Measurements from ENCODE around the gene PCSK6. TPM values are rescaled to one million over a fixed set of nuclear protein-coding genes. Genes with fewer than 3 reads are reported as not detected.

Gene PCSK6
- total RNA-seq, 2 experiments from 2014 or later: 0.28 TPM; not detected in 1

DNA sequence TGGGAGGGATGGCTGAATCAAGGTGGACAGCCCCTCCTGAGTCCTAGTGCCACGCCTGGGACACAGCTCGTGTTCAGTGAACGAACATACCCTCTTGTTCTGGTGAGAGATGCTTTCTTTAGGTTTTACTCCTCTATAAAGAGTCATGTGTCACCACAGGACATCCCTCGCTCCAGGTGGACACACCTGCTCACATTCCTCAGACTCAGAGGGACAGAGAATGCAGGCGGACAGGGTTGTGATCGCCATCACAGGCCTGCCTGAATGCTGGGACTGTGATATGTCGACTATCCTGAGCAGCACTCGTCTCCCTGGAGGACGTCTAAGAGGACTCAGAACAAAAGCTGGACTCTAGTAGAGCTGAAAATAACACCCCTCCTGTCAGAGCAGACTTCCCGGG, 98.1 kb downstream of the PCSK6 start:
- H3K4me3 Mint-ChIP-seq: no peak overlapping the region
- POLR2A ChIA-PET: no interaction called here

DNA sequence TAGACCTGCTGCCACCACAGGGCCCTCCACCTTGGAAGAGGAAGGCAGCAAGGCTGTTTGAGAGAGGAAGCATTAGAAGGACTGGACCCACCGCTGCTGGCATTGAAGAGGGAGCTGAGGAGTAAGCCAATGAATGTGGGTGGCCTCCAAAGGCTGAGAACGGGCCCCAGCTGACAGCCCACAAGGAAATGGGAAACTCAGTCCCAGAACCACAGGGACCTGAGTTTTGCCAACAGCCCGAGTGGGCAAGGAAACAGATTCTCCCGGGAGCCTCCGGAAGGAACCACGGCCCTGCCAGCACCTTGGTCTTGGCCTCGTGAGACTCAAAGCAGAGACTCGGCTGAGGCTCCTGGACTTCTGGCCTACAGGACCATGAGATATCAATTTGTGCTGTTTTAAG, 99.0 kb downstream of the PCSK6 start:
- DNase-seq (no peak), ATAC-seq (ENCODE audit: poor library complexity) (no peak)
- POLR2A ChIA-PET: no interaction called here
- Mint-ChIP-seq H3K27ac (no peak overlapping the region), H3K4me3 (no peak overlapping the region), H3K36me3 (ENCODE audit: low read depth) (no peaks in the 10 kb centered on the region), H3K4me1 (ENCODE audit: low read depth) (no peaks in the 10 kb centered on the region), H3K27me3 (peaks cover 29% of the 10 kb centered on the region), H3K9me3 (no peaks in the 10 kb centered on the region)
- CTCF ChIA-PET: no interaction called here
- Histone ChIP-seq H3K27me3 (ENCODE audit: control insufficient read depth in 1 of 2, insufficient read depth in 2 of 2, low read length in 2 of 2) (peaks cover 4% of the 10 kb centered on the region in 2 experiments), H3K4me1 (ENCODE audit: insufficient read depth, low read length) (no peaks in the 10 kb centered on the region), H3K9me3 (ENCODE audit: control insufficient read depth in 1 of 2, insufficient read depth in 1 of 2, low read length in 2 of 2) (no peaks in the 10 kb centered on the region), H3K27ac (ENCODE audit: low read depth in 1 of 2, low read length in 2 of 2) (no peak overlapping the region), H3K36me3 (ENCODE audit: insufficient read depth, low read length) (no peaks in the 10 kb centered on the region), H3K4me3 (ENCODE audit: low read length) (no peak overlapping the region)
- intact Hi-C loops (cut with DNase I, micrococcal nuclease): no loop called here
- TF ChIP-seq, protein P1, sequence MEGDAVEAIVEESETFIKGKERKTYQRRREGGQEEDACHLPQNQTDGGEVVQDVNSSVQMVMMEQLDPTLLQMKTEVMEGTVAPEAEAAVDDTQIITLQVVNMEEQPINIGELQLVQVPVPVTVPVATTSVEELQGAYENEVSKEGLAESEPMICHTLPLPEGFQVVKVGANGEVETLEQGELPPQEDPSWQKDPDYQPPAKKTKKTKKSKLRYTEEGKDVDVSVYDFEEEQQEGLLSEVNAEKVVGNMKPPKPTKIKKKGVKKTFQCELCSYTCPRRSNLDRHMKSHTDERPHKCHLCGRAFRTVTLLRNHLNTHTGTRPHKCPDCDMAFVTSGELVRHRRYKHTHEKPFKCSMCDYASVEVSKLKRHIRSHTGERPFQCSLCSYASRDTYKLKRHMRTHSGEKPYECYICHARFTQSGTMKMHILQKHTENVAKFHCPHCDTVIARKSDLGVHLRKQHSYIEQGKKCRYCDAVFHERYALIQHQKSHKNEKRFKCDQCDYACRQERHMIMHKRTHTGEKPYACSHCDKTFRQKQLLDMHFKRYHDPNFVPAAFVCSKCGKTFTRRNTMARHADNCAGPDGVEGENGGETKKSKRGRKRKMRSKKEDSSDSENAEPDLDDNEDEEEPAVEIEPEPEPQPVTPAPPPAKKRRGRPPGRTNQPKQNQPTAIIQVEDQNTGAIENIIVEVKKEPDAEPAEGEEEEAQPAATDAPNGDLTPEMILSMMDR (IDR thresholded peaks at IDR 0.05): no peak

More for the DNA sequence above, 98.1 kb downstream of the PCSK6 start:
- Mint-ChIP-seq H3K27ac (no peak overlapping the region), H3K9me3 (no peaks in the 10 kb centered on the region), H3K27me3 (peaks cover 38% of the 10 kb centered on the region), H3K36me3 (ENCODE audit: low read depth) (no peaks in the 10 kb centered on the region), H3K4me1 (ENCODE audit: low read depth) (no peaks in the 10 kb centered on the region)
- DNase-seq: no peak
- Histone ChIP-seq H3K36me3 (ENCODE audit: insufficient read depth, low read length) (no peaks in the 10 kb centered on the region), H3K4me1 (ENCODE audit: insufficient read depth, low read length) (no peaks in the 10 kb centered on the region), H3K4me3 (ENCODE audit: low read length) (no peak overlapping the region), H3K9me3 (ENCODE audit: control insufficient read depth in 1 of 2, insufficient read depth in 1 of 2, low read length in 2 of 2) (no peaks in the 10 kb centered on the region), H3K27me3 (ENCODE audit: control insufficient read depth in 1 of 2, insufficient read depth in 2 of 2, low read length in 2 of 2) (peaks cover 4% of the 10 kb centered on the region in 2 experiments), H3K27ac (ENCODE audit: low read depth in 1 of 2, low read length in 2 of 2) (no peak overlapping the region)
- TF ChIP-seq, protein P1 (IDR thresholded peaks at IDR 0.05): no peak
- CTCF ChIA-PET: no interaction called here
- intact Hi-C loops (cut with DNase I, micrococcal nuclease): no loop called here
- ATAC-seq (ENCODE audit: poor library complexity): no peak

DNA sequence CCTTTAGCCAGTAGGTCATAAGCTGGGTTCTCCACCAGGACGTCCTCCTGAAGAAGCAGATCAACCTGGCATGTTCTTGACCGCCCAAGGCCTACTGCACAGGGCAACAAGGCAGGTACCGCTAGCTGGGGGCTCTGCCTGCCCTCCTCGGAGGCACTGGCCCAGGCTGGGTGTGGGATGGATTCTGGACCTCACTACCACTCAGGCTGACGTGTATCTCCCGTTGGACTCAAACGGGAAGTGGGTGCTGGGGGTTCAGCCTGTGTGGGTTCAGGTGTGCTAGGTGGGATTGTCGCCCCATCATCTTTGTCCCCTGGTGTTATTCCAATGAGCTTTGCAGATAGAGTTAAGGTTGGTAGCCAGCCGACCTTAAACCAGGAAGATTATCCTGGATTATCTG, 99.4 kb downstream of the PCSK6 start:
- CTCF ChIA-PET: no interaction called here
- ATAC-seq (ENCODE audit: poor library complexity) (no peak), DNase-seq (no peak)
- Histone ChIP-seq H3K27me3 (ENCODE audit: control insufficient read depth in 1 of 2, insufficient read depth in 2 of 2, low read length in 2 of 2) (peaks cover under 1 to 4% of the 10 kb centered on the region in 2 experiments), H3K4me1 (ENCODE audit: insufficient read depth, low read length) (no peaks in the 10 kb centered on the region), H3K27ac (ENCODE audit: low read depth in 1 of 2, low read length in 2 of 2) (no peak overlapping the region), H3K9me3 (ENCODE audit: control insufficient read depth in 1 of 2, insufficient read depth in 1 of 2, low read length in 2 of 2) (no peaks in the 10 kb centered on the region), H3K36me3 (ENCODE audit: insufficient read depth, low read length) (no peaks in the 10 kb centered on the region), H3K4me3 (ENCODE audit: low read length) (no peak overlapping the region)
- POLR2A ChIA-PET: no interaction called here
- intact Hi-C loops (cut with DNase I, micrococcal nuclease): no loop called here
- Mint-ChIP-seq H3K27me3 (peaks cover 26% of the 10 kb centered on the region), H3K36me3 (ENCODE audit: low read depth) (no peaks in the 10 kb centered on the region), H3K9me3 (no peaks in the 10 kb centered on the region), H3K4me1 (ENCODE audit: low read depth) (no peaks in the 10 kb centered on the region), H3K4me3 (no peak overlapping the region), H3K27ac (no peak overlapping the region)
- TF ChIP-seq, protein P1 (IDR thresholded peaks at IDR 0.05): no peak

Data from CD4-positive, alpha-beta T cell (primary cell).